ENCODE data around the gene PSMD13. TPM values are rescaled to one million over a fixed set of nuclear protein-coding genes. Genes with fewer than 3 reads are reported as not detected.

Gene PSMD13
- polyA plus RNA-seq, 1 donor (not counting 4 experiments of a cell fraction or from before 2014, with no cell fraction given): 184 TPM

GRCh38 chr11:253886-254270 is 17.1 kb downstream of the PSMD13 start:
- Histone ChIP-seq H3K27me3 (ENCODE audit: control insufficient read depth, extremely low read depth, insufficient read depth, low read length) (no peaks in the 10 kb centered on the region), H2AFZ (ENCODE audit: control insufficient read depth, low read length) (no peak overlapping the region), H3K27ac (ENCODE audit: control insufficient read depth, insufficient read depth, low read length) (no peak overlapping the region), H4K20me1 (ENCODE audit: control insufficient read depth, extremely low read depth, insufficient read depth, low read length) (no peaks in the 10 kb centered on the region), H3K9ac (ENCODE audit: control insufficient read depth, extremely low read depth, insufficient read depth, low read length) (no peak overlapping the region), H3K4me3 (ENCODE audit: control insufficient read depth in 2 of 3, extremely low read depth in 1 of 3, insufficient read depth in 2 of 3, low read depth in 1 of 3, low read length in 3 of 3) (no peak overlapping the region), H3K9me3 (ENCODE audit: control insufficient read depth, low read depth, low read length) (no peaks in the 10 kb centered on the region), H3K4me1 (ENCODE audit: control insufficient read depth, extremely low read depth, insufficient read depth, low read length) (no peaks in the 10 kb centered on the region), H3K9me1 (ENCODE audit: control insufficient read depth, extremely low read depth, insufficient read depth, low read length) (no peaks in the 10 kb centered on the region), H3K36me3 (ENCODE audit: control insufficient read depth in 2 of 2, extremely low read depth in 1 of 2, insufficient read depth in 2 of 2, low read length in 2 of 2) (peaks cover 25 to 27% of the 10 kb centered on the region in 2 experiments), H3K79me2 (ENCODE audit: control insufficient read depth, insufficient read depth, low read length) (no peaks in the 10 kb centered on the region), H3K4me2 (ENCODE audit: control insufficient read depth, extremely low read depth, insufficient read depth, low read depth, low read length) (no peak overlapping the region)
- dilution Hi-C loops (cut with MboI; ENCODE audit: extremely low pct_ligation_motif_present, low sequenced_read_pairs): no loop called here
- TF ChIP-seq CTCF (optimal IDR thresholded peaks at IDR 0.05 in 1 of 3, IDR thresholded peaks at IDR 0.05 in 1 of 3, conservative IDR thresholded peaks at IDR 0.05 in 1 of 3; ENCODE audit: extremely low read depth in 1 of 3, insufficient read depth in 2 of 3, low read length in 3 of 3) (no peak), EZH2 (IDR thresholded peaks at IDR 0.05; ENCODE audit: low read length) (no peak)
- DNase-seq (ENCODE audit: low read depth, low spot score) (no peak), FAIRE-seq (no peak)

- dilution Hi-C loops (cut with MboI; ENCODE audit: extremely low pct_ligation_motif_present, low sequenced_read_pairs): no loop called here
- no peak for FAIRE-seq
Measured at GRCh38 chr11:255176-255575, 18.4 kb downstream of the PSMD13 start.

More at GRCh38 chr11:255176-255575, 18.4 kb downstream of the PSMD13 start:
- H3K9me3 ChIP-seq (ENCODE audit: control insufficient read depth, low read depth, low read length): no peaks in the 10 kb centered on the region
- TF ChIP-seq CTCF (optimal IDR thresholded peaks at IDR 0.05 in 1 of 3, IDR thresholded peaks at IDR 0.05 in 1 of 3, conservative IDR thresholded peaks at IDR 0.05 in 1 of 3; ENCODE audit: extremely low read depth in 1 of 3, insufficient read depth in 2 of 3, low read length in 3 of 3) (no peak), EZH2 (IDR thresholded peaks at IDR 0.05; ENCODE audit: low read length) (no peak)
- H3K27ac ChIP-seq (ENCODE audit: control insufficient read depth, insufficient read depth, low read length): no peak overlapping the region
- H2AFZ ChIP-seq (ENCODE audit: control insufficient read depth, low read length): no peak overlapping the region
- no peaks in the 10 kb centered on the region for H3K79me2 ChIP-seq (ENCODE audit: control insufficient read depth, insufficient read depth, low read length)
- H3K4me1 ChIP-seq (ENCODE audit: control insufficient read depth, extremely low read depth, insufficient read depth, low read length): no peaks in the 10 kb centered on the region
- H3K27me3 ChIP-seq (ENCODE audit: control insufficient read depth, extremely low read depth, insufficient read depth, low read length): no peaks in the 10 kb centered on the region
- no peak overlapping the region for H3K9ac ChIP-seq (ENCODE audit: control insufficient read depth, extremely low read depth, insufficient read depth, low read length)
- H3K4me2 ChIP-seq (ENCODE audit: control insufficient read depth, extremely low read depth, insufficient read depth, low read depth, low read length): no peak overlapping the region
- H4K20me1 ChIP-seq (ENCODE audit: control insufficient read depth, extremely low read depth, insufficient read depth, low read length): no peaks in the 10 kb centered on the region
- no peak for DNase-seq (ENCODE audit: low read depth, low spot score)
- H3K4me3 ChIP-seq (ENCODE audit: control insufficient read depth in 2 of 3, extremely low read depth in 1 of 3, insufficient read depth in 2 of 3, low read depth in 1 of 3, low read length in 3 of 3): no peak overlapping the region
- H3K9me1 ChIP-seq (ENCODE audit: control insufficient read depth, extremely low read depth, insufficient read depth, low read length): no peaks in the 10 kb centered on the region
- peaks cover 22 to 23% of the 10 kb centered on the region in 2 experiments for H3K36me3 ChIP-seq (ENCODE audit: control insufficient read depth in 2 of 2, extremely low read depth in 1 of 2, insufficient read depth in 2 of 2, low read length in 2 of 2)

Data from keratinocyte (primary cell).